ENCODE measurements around the gene RASAL2. TPM values are rescaled to one million over a fixed set of nuclear protein-coding genes. Genes with fewer than 3 reads are reported as not detected.

Gene RASAL2
- total RNA-seq, 4 donors from 2014 or later: 19.7 to 36.7 (median 27.4) TPM

DNA sequence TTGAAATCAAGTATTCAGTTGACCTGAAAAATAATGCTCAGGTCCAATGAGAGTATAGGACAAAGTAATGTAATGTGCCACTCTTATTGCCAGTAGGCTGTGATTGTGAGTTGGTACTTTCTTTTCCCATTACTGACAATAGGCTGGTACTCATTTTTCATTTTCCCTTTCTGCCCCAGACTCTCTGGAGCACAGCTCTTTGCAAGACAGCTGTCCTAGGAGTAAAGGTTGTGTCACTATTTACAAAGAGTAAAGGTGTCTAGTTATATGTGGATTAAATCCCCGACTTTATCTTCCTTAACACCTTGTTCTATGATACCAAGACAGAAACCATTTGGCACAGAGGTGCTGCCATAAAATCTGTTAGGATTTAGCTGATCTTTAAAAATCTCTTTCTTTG, 32.3 kb upstream of the RASAL2 start:
- TF ChIP-seq, protein P1, sequence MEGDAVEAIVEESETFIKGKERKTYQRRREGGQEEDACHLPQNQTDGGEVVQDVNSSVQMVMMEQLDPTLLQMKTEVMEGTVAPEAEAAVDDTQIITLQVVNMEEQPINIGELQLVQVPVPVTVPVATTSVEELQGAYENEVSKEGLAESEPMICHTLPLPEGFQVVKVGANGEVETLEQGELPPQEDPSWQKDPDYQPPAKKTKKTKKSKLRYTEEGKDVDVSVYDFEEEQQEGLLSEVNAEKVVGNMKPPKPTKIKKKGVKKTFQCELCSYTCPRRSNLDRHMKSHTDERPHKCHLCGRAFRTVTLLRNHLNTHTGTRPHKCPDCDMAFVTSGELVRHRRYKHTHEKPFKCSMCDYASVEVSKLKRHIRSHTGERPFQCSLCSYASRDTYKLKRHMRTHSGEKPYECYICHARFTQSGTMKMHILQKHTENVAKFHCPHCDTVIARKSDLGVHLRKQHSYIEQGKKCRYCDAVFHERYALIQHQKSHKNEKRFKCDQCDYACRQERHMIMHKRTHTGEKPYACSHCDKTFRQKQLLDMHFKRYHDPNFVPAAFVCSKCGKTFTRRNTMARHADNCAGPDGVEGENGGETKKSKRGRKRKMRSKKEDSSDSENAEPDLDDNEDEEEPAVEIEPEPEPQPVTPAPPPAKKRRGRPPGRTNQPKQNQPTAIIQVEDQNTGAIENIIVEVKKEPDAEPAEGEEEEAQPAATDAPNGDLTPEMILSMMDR (IDR thresholded peaks at IDR 0.05; ENCODE audit: low read depth): no peak

DNA sequence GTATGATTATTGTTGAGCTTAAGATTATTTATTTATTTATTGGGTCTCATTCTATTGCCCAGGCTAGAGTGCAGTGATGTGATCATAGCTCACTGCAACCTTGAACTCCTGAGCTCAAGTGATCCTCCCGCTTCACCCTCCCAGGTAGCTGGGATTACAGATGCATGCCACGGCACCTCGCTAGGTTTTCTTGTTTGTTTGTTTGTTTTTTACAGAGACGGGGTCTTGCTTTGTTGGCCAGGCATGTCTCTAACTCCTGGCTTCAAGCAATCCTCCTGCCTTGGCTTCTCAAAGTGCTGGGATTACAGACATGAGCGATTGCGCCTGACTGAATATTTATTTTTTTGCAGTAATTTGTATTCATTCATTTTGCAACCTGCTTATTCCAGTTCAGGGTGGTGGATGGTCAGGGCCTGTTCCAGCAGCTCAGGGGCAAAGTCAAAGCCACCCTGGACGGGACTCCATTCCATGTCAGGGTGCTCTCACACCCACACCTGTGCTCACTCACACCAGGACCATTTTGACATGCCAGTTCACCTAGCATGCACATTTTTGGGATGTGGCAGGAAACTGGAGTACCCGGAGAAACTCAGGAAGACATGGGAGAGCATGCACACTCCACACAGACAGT, 29.6 kb upstream of the RASAL2 start:
- TF ChIP-seq, protein P1 (IDR thresholded peaks at IDR 0.05; ENCODE audit: low read depth): no peak

GRCh38 chr1:178065250-178065649, 28.7 kb upstream of the RASAL2 start:
- TF ChIP-seq, protein P1 (IDR thresholded peaks at IDR 0.05; ENCODE audit: low read depth): no peak

GRCh38 chr1:178066296-178066907, 27.5 kb upstream of the RASAL2 start:
- TF ChIP-seq, protein P1 (IDR thresholded peaks at IDR 0.05; ENCODE audit: low read depth): no peak

DNA sequence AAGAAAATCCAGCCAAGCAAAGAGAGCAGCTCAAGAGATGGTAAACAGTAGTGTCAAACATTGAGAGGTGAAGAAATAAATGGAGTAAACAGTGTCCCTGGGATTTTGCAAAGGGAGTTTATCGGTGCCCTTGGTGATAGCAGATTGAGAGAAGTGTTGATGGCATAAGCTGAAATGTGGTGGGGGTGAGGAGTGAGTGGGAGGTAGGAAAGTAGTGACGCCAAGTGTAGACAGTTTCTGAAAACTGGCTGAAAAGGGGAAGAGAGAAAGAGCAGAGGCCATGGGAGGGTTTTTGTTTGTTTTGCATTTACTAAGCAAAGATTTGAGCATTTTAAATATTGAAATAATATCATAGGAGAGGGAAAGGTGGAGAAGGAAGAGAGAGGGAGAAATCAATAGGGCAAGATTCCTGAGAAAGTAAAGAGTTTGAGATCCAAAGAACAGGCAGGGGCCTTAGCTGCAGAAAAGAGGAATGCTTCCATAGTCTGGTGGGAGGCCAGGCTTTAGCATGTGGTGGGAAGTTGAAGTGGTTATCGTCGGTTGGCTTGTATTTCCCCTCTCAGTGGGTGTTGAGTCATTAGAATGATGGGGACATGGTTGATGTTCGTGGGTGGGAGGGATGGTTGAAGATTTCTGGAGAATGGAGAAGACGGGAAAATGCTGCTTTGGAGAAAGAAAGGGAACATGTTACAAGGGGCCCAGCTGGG, 26.8 kb upstream of the RASAL2 start:
- TF ChIP-seq, protein P1 (IDR thresholded peaks at IDR 0.05; ENCODE audit: low read depth): no peak

DNA sequence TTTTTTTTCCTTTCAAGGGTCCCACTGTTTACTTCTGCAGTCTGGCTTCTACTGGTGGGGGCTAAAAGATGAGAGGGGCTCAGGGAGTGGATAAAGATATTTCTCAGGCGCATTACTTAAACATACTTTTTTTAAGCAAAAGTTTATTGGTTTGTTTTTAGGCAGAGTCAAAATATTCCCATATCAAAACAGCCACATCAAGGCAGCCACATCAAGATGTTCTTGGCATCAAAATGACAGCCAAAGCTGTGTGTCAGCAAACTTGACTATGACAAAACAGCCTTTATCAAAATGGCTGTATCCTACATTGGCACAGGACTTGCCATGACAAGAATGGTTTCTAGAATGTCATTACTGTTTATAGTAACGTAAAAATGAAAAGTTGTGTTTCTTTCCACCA, 22.1 kb upstream of the RASAL2 start:
- TF ChIP-seq, protein P1 (IDR thresholded peaks at IDR 0.05; ENCODE audit: low read depth): no peak

GRCh38 chr1:178072326-178072725, 21.6 kb upstream of the RASAL2 start:
- TF ChIP-seq, protein P1 (IDR thresholded peaks at IDR 0.05; ENCODE audit: low read depth): no peak

Data from subcutaneous adipose tissue (tissue), 4 donors.